ENCODE measurements around the gene CLIP2.

Gene CLIP2

GRCh38 chr7:74286131-74286530 lies 3.1 kb upstream of the CLIP2 start:
- TF ChIP-seq ZBTB7A (IDR thresholded peaks at IDR 0.05; ENCODE audit: low read depth) (no peak), TCF12 (IDR thresholded peaks at IDR 0.05; ENCODE audit: low read depth) (no peak), TAF1 (IDR thresholded peaks at IDR 0.05; ENCODE audit: low read depth) (no peak), FOXM1 (IDR thresholded peaks at IDR 0.05; ENCODE audit: borderline replicate concordance, low read depth) (no peak), CREB1 (IDR thresholded peaks at IDR 0.05; ENCODE audit: low read depth) (no peak), YY1 (IDR thresholded peaks at IDR 0.05; ENCODE audit: low read depth) (no peak), MAX (IDR thresholded peaks at IDR 0.05) (no peak)

GRCh38 chr7:74287303-74288033 lies 1.7 kb upstream of the CLIP2 start:
- no peak for TF ChIP-seq YY1 (IDR thresholded peaks at IDR 0.05; ENCODE audit: low read depth)
- TF ChIP-seq REST (IDR thresholded peaks at IDR 0.05; ENCODE audit: low read depth), result no peak
- no peak for TF ChIP-seq CEBPB (IDR thresholded peaks at IDR 0.05)
- no peak for TF ChIP-seq RAD21 (IDR thresholded peaks at IDR 0.05; ENCODE audit: low read depth)
- TF ChIP-seq ZBTB7A (IDR thresholded peaks at IDR 0.05; ENCODE audit: low read depth), result no peak
- TF ChIP-seq MAX (IDR thresholded peaks at IDR 0.05), result no peak
- TF ChIP-seq EGR1 (IDR thresholded peaks at IDR 0.05), result no peak
- TF ChIP-seq EP300 (IDR thresholded peaks at IDR 0.05; ENCODE audit: borderline replicate concordance), result no peak
- TF ChIP-seq TAF1 (IDR thresholded peaks at IDR 0.05; ENCODE audit: low read depth), result no peak
- TF ChIP-seq USF1 (IDR thresholded peaks at IDR 0.05), result no peak
- TF ChIP-seq FOXM1 (IDR thresholded peaks at IDR 0.05; ENCODE audit: borderline replicate concordance, low read depth), result no peak
- no peak for TF ChIP-seq CREB1 (IDR thresholded peaks at IDR 0.05; ENCODE audit: low read depth)
- no peak for TF ChIP-seq TCF12 (IDR thresholded peaks at IDR 0.05; ENCODE audit: low read depth)
- no peak for TF ChIP-seq TEAD4 (IDR thresholded peaks at IDR 0.05)
- no peak for TF ChIP-seq NFIC (IDR thresholded peaks at IDR 0.05)

- TF ChIP-seq TEAD4 (IDR thresholded peaks at IDR 0.05) (no peak), TCF12 (IDR thresholded peaks at IDR 0.05; ENCODE audit: low read depth) (no peak), EGR1 (IDR thresholded peaks at IDR 0.05) (no peak), CREB1 (IDR thresholded peaks at IDR 0.05; ENCODE audit: low read depth) (no peak), TAF1 (IDR thresholded peaks at IDR 0.05; ENCODE audit: low read depth) (no peak), REST (IDR thresholded peaks at IDR 0.05; ENCODE audit: low read depth) (no peak), RAD21 (IDR thresholded peaks at IDR 0.05; ENCODE audit: low read depth) (no peak), EP300 (IDR thresholded peaks at IDR 0.05; ENCODE audit: borderline replicate concordance) (no peak), USF1 (IDR thresholded peaks at IDR 0.05) (no peak), ZBTB7A (IDR thresholded peaks at IDR 0.05; ENCODE audit: low read depth) (no peak), YY1 (IDR thresholded peaks at IDR 0.05; ENCODE audit: low read depth) (no peak), CEBPB (IDR thresholded peaks at IDR 0.05) (no peak), MAX (IDR thresholded peaks at IDR 0.05) (no peak), NFIC (IDR thresholded peaks at IDR 0.05) (no peak), FOXM1 (IDR thresholded peaks at IDR 0.05; ENCODE audit: borderline replicate concordance, low read depth) (no peak)
Measured at GRCh38 chr7:74288034-74288881, 949 bp upstream of the CLIP2 start.

GRCh38 chr7:74289659-74290552 lies 699 bp downstream of the CLIP2 start:
- TF ChIP-seq CREB1 (IDR thresholded peaks at IDR 0.05; ENCODE audit: low read depth) (no peak), ZBTB7A (IDR thresholded peaks at IDR 0.05; ENCODE audit: low read depth) (peak; percentile 65; the same call in 1 of the 2 replicates), TAF1 (IDR thresholded peaks at IDR 0.05; ENCODE audit: low read depth) (no peak)
